Neural progenitor cell (in vitro differentiated cells): ENCODE measurements around the gene TMEM214. TPM values are rescaled to one million over a fixed set of nuclear protein-coding genes. Genes with fewer than 3 reads are reported as not detected.

Source experiments
- DNase-seq: peaks from one replicate; pipeline ENCODE4 v3.0.0-alpha.2; 2016; ENCODE audit warnings: low spot score
- H2AFZ ChIP-seq: fragments of 200-600 bp; sonication (generic); replicated peaks from 2 replicates; pipeline ENCODE4 v1.6.1; 2016; ENCODE audit warnings: antibody characterized with exemption
- H3F3A ChIP-seq: fragments of 200-600 bp; sonication (generic); 2 replicates; pipeline ENCODE4 v1.6.1; 2016; ENCODE audit warnings: antibody characterized with exemption, low read depth
- H3K27ac ChIP-seq: fragments of 200-600 bp; sonication (generic); 2 replicates; pipeline ENCODE4 v1.5.1; 2016; ENCODE audit warnings: mild to moderate bottlenecking
- H3K27me3 ChIP-seq: fragments of 200-600 bp; sonication (generic); 2 replicates; pipeline ENCODE4 v1.6.1; 2016; ENCODE audit warnings: mild to moderate bottlenecking, moderate library complexity
- H3K36me3 ChIP-seq: fragments of 200-600 bp; sonication (generic); 2 replicates; pipeline ENCODE4 v1.5.1; 2016
- H3K4me1 ChIP-seq: fragments of 200-600 bp; sonication (generic); 2 replicates; pipeline ENCODE4 v1.6.1; 2016; ENCODE audit warnings: mixed run types
- H3K4me2 ChIP-seq: fragments of 200-600 bp; sonication (generic); 2 replicates; pipeline ENCODE4 v1.6.1; 2016
- H3K4me3 ChIP-seq: fragments of 200-600 bp; sonication (generic); 2 replicates; pipeline ENCODE4 v1.5.1; 2016
- H3K79me2 ChIP-seq: fragments of 200-600 bp; sonication (generic); 2 replicates; pipeline ENCODE4 v1.6.1; 2016; ENCODE audit warnings: low read depth
- H3K9ac ChIP-seq: fragments of 200-600 bp; sonication (generic); 2 replicates; pipeline ENCODE4 v1.6.1; 2016
- H3K9me3 ChIP-seq: fragments of 200-600 bp; sonication (generic); 2 replicates; pipeline ENCODE4 v1.5.1; 2016; ENCODE audit warnings: low read depth
- H4K20me1 ChIP-seq: fragments of 200-600 bp; sonication (generic); 2 replicates; pipeline ENCODE4 v1.6.1; 2016; ENCODE audit warnings: low read depth
- H3K27ac Mint-ChIP-seq: 3 replicates; pipeline ENCODE4 v1.8.0; 2021; ENCODE audit warnings: mixed read lengths
- H3K27me3 Mint-ChIP-seq: 2 replicates; pipeline ENCODE4 v1.8.0; 2022; ENCODE audit warnings: low read depth, mild to moderate bottlenecking, inconsistent platforms, moderate library complexity, mixed read lengths; ENCODE audit not compliant: insufficient read depth
- H3K36me3 Mint-ChIP-seq: 3 replicates; pipeline ENCODE4 v1.8.0; 2021; ENCODE audit warnings: mixed read lengths
- H3K4me1 Mint-ChIP-seq: 3 replicates; pipeline ENCODE4 v1.8.0; 2021; ENCODE audit warnings: mixed read lengths
- H3K4me3 Mint-ChIP-seq: 3 replicates; pipeline ENCODE4 v1.8.0; 2021; ENCODE audit warnings: mild to moderate bottlenecking, moderate library complexity, mixed read lengths
- H3K9me3 Mint-ChIP-seq: 3 replicates; pipeline ENCODE4 v1.8.0; 2020; ENCODE audit warnings: mixed read lengths
- EZH2 ChIP-seq: fragments of 200-600 bp; sonication (generic); IDR thresholded peaks from 2 replicates; pipeline ENCODE4 v1.6.1; 2017; ENCODE audit warnings: antibody characterized with exemption, mild to moderate bottlenecking, moderate library complexity
- EZH2phosphoT487 ChIP-seq: fragments of 200-600 bp; sonication (generic); IDR thresholded peaks from 2 replicates; pipeline ENCODE4 v1.6.1; 2017; ENCODE audit warnings: antibody characterized with exemption
- total RNA-seq: library from RNA; depleted of rRNA; stranded (reverse); fragments of >200 nt; gene quantifications from 2 replicates; pipeline ENCODE4 v1.2.3, GENCODE V29; 2015; ENCODE audit warnings: low replicate concordance
- TF ChIP-seq, protein P1 (sequence below): fragments of 200-600 bp; sonication (generic); IDR thresholded peaks from 2 replicates; pipeline ENCODE4 v1.5.1; 2017; ENCODE audit warnings: antibody characterized with exemption, mild to moderate bottlenecking

TMEM214 gene
- total RNA-seq, 1 donor from 2014 or later = 18.1 TPM

GRCh38 chr2:27080603-27080936 is 47.8 kb downstream of the TMEM214 start:
- no peaks in the 10 kb centered on the region for H3K9me3 Mint-ChIP-seq
- Histone ChIP-seq H2AFZ (no peak overlapping the region), H3F3A (peaks cover 12% of the 10 kb centered on the region), H3K4me3 (no peak overlapping the region), H4K20me1 (no peaks in the 10 kb centered on the region), H3K4me2 (peak overlapping the region; percentile 9), H3K9me3 (no peaks in the 10 kb centered on the region), H3K4me1 (peaks cover 19% of the 10 kb centered on the region), H3K9ac (no peak overlapping the region), H3K79me2 (no peaks in the 10 kb centered on the region), H3K36me3 (no peaks in the 10 kb centered on the region), H3K27me3 (peaks cover 9% of the 10 kb centered on the region), H3K27ac (no peak overlapping the region)
- H3K4me1 Mint-ChIP-seq = peaks cover 52% of the 10 kb centered on the region
- TF ChIP-seq EZH2 = no peak
- no peak for TF ChIP-seq EZH2phosphoT487
- TF ChIP-seq, protein P1, sequence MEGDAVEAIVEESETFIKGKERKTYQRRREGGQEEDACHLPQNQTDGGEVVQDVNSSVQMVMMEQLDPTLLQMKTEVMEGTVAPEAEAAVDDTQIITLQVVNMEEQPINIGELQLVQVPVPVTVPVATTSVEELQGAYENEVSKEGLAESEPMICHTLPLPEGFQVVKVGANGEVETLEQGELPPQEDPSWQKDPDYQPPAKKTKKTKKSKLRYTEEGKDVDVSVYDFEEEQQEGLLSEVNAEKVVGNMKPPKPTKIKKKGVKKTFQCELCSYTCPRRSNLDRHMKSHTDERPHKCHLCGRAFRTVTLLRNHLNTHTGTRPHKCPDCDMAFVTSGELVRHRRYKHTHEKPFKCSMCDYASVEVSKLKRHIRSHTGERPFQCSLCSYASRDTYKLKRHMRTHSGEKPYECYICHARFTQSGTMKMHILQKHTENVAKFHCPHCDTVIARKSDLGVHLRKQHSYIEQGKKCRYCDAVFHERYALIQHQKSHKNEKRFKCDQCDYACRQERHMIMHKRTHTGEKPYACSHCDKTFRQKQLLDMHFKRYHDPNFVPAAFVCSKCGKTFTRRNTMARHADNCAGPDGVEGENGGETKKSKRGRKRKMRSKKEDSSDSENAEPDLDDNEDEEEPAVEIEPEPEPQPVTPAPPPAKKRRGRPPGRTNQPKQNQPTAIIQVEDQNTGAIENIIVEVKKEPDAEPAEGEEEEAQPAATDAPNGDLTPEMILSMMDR = no peak
- no peak for DNase-seq
- no peaks in the 10 kb centered on the region for H3K27me3 Mint-ChIP-seq
- no peaks in the 10 kb centered on the region for H3K36me3 Mint-ChIP-seq
- peak overlapping the region; percentile 92 for H3K27ac Mint-ChIP-seq
- peak overlapping the region; percentile 77 for H3K4me3 Mint-ChIP-seq

- Histone ChIP-seq H2AFZ (no peak overlapping the region), H3K79me2 (no peaks in the 10 kb centered on the region), H3K4me1 (peaks cover 19% of the 10 kb centered on the region), H3K4me3 (no peak overlapping the region), H3K27me3 (peaks cover 14% of the 10 kb centered on the region), H3K9ac (no peak overlapping the region), H3K4me2 (no peak overlapping the region), H3K27ac (no peak overlapping the region), H3F3A (peaks cover 19% of the 10 kb centered on the region), H4K20me1 (no peaks in the 10 kb centered on the region), H3K9me3 (no peaks in the 10 kb centered on the region), H3K36me3 (no peaks in the 10 kb centered on the region)
- H3K4me1 Mint-ChIP-seq = peaks cover 40% of the 10 kb centered on the region
- DNase-seq = no peak
- H3K27ac Mint-ChIP-seq = no peak overlapping the region
- no peaks in the 10 kb centered on the region for H3K36me3 Mint-ChIP-seq
- H3K4me3 Mint-ChIP-seq = no peak overlapping the region
- H3K9me3 Mint-ChIP-seq = no peaks in the 10 kb centered on the region
- peaks cover under 1% of the 10 kb centered on the region for H3K27me3 Mint-ChIP-seq
- TF ChIP-seq EZH2 = no peak
- TF ChIP-seq, protein P1 = no peak
Measured at GRCh38 chr2:27081984-27082772, 49.4 kb downstream of the TMEM214 start.

GRCh38 chr2:27082773-27083409 is 50.1 kb downstream of the TMEM214 start:
- DNase-seq = no peak
- Mint-ChIP-seq H3K27me3 (peaks cover 2% of the 10 kb centered on the region), H3K4me1 (peaks cover 42% of the 10 kb centered on the region), H3K36me3 (no peaks in the 10 kb centered on the region), H3K27ac (no peak overlapping the region), H3K4me3 (no peak overlapping the region), H3K9me3 (no peaks in the 10 kb centered on the region)
- peaks cover 19% of the 10 kb centered on the region for H3K27me3 ChIP-seq
- no peak overlapping the region for H3K4me2 ChIP-seq
- peaks cover 25% of the 10 kb centered on the region for H3K4me1 ChIP-seq
- H4K20me1 ChIP-seq = no peaks in the 10 kb centered on the region
- no peak overlapping the region for H2AFZ ChIP-seq
- no peak overlapping the region for H3K27ac ChIP-seq
- H3K36me3 ChIP-seq = no peaks in the 10 kb centered on the region
- peaks cover 3% of the 10 kb centered on the region for H3K79me2 ChIP-seq
- peaks cover 23% of the 10 kb centered on the region for H3F3A ChIP-seq
- H3K9me3 ChIP-seq = no peaks in the 10 kb centered on the region
- no peak overlapping the region for H3K4me3 ChIP-seq
- H3K9ac ChIP-seq = no peak overlapping the region
- TF ChIP-seq, protein P1 = no peak
- TF ChIP-seq EZH2phosphoT487 (no peak), EZH2 (no peak)
